ENCODE measurements around the gene ZNF628.

ZNF628 gene

GRCh38 chr19:55431183-55431582 lies 45.2 kb upstream of the ZNF628 start:
- TF ChIP-seq ZNF335 (tag by site-specific recombination; conservative IDR thresholded peaks at IDR 0.05) (no peak), ATF2 (tag by site-specific recombination; IDR thresholded peaks at IDR 0.05; ENCODE audit: low read depth) (peak; percentile 40; the same call in 1 of the 2 replicates)
- CTCF ChIA-PET, result interaction anchor here (1.0 kb wide), 1 partner anchor 13 kb away, joined by 3 read pairs; no protein-coding TSS in a partner anchor

GRCh38 chr19:55432241-55432959 lies 44.0 kb upstream of the ZNF628 start:
- POLR2A ChIA-PET, result no interaction called here
- CTCF ChIA-PET, result interaction anchor here (1.0 kb wide), 1 partner anchor 14 kb away, joined by 3 read pairs; no protein-coding TSS in a partner anchor
- no peak overlapping the region for H3K4me3 ChIP-seq (ENCODE audit: low read depth, low read length)
- H3K9me3 ChIP-seq (ENCODE audit: control insufficient read depth, insufficient read depth, low read depth, low read length), result no peaks in the 10 kb centered on the region
- no peaks in the 10 kb centered on the region for H3K36me3 ChIP-seq (ENCODE audit: control insufficient read depth in 2 of 2, insufficient read depth in 1 of 2, low read length in 2 of 2)
- TF ChIP-seq ZNF248 (tag by site-specific recombination; IDR thresholded peaks at IDR 0.05), result no peak
- TF ChIP-seq IKZF3 (tag by site-specific recombination; IDR thresholded peaks at IDR 0.05), result no peak
- TF ChIP-seq ZNF518A (tag by site-specific recombination; conservative IDR thresholded peaks at IDR 0.05; ENCODE audit: low read depth), result no peak
- peak; percentile 71 for TF ChIP-seq YY2 (tag by site-specific recombination; IDR thresholded peaks at IDR 0.05)
- TF ChIP-seq ZNF707 (tag by site-specific recombination; IDR thresholded peaks at IDR 0.05), result no peak
- TF ChIP-seq ZNF335 (tag by site-specific recombination; conservative IDR thresholded peaks at IDR 0.05), result peak; percentile 80
- peak; percentile 93 for TF ChIP-seq ZBTB21 (tag by site-specific recombination; IDR thresholded peaks at IDR 0.05)
- peak; percentile 91 for TF ChIP-seq ATF2 (tag by site-specific recombination; IDR thresholded peaks at IDR 0.05; ENCODE audit: low read depth)
- no peak for TF ChIP-seq ZNF311 (tag by site-specific recombination; IDR thresholded peaks at IDR 0.05; ENCODE audit: borderline replicate concordance)
- TF ChIP-seq KLF10 (tag by site-specific recombination; IDR thresholded peaks at IDR 0.05), result no peak
- no peak for TF ChIP-seq INSM2 (tag by site-specific recombination; IDR thresholded peaks at IDR 0.05)
- TF ChIP-seq ZNF629 (tag by site-specific recombination; IDR thresholded peaks at IDR 0.05), result peak; percentile 94
- TF ChIP-seq ZNF169 (tag by site-specific recombination; IDR thresholded peaks at IDR 0.05), result 0 out of 2 replicates have a peak, but pooled peaks have one; percentile 27
- no peak for TF ChIP-seq MYNN (tag by site-specific recombination; IDR thresholded peaks at IDR 0.05; ENCODE audit: borderline replicate concordance)
- no peak for TF ChIP-seq ZNF132 (tag by site-specific recombination; IDR thresholded peaks at IDR 0.05; ENCODE audit: borderline replicate concordance)
- TF ChIP-seq SCRT1 (tag by site-specific recombination; IDR thresholded peaks at IDR 0.05; ENCODE audit: borderline replicate concordance), result no peak
- no peak for TF ChIP-seq ZBTB26 (tag by site-specific recombination; optimal IDR thresholded peaks at IDR 0.05)
- no peak overlapping the region for H3K27ac ChIP-seq (ENCODE audit: extremely low read depth, low read depth, low read length)
- no peaks in the 10 kb centered on the region for H3K4me1 ChIP-seq (ENCODE audit: control insufficient read depth, insufficient read depth, low read length)

More at GRCh38 chr19:55431183-55431582, 45.2 kb upstream of the ZNF628 start:
- POLR2A ChIA-PET, result no interaction called here
- no peak overlapping the region for H3K4me3 ChIP-seq (ENCODE audit: low read depth, low read length)
- H3K4me1 ChIP-seq (ENCODE audit: control insufficient read depth, insufficient read depth, low read length), result no peaks in the 10 kb centered on the region
- no peaks in the 10 kb centered on the region for H3K36me3 ChIP-seq (ENCODE audit: control insufficient read depth in 2 of 2, insufficient read depth in 1 of 2, low read length in 2 of 2)
- no peak overlapping the region for H3K27ac ChIP-seq (ENCODE audit: extremely low read depth, low read depth, low read length)
- H3K9me3 ChIP-seq (ENCODE audit: control insufficient read depth, insufficient read depth, low read depth, low read length), result no peaks in the 10 kb centered on the region

All from HEK293 (cell line).